Cardiac muscle cell (in vitro differentiated cells and primary cell): ENCODE data around the gene ANKRD33. TPM values are rescaled to one million over a fixed set of nuclear protein-coding genes. Genes with fewer than 3 reads are reported as not detected.
"Not testable (repeated sequence)": the region's sequence is repeated elsewhere in the genome, so short reads cannot be mapped to it uniquely, and the experiment has no call there.

ENCODE experiments used
- DNase-seq, 2 donors: peaks; one replicate each; pipeline versions ENCODE4 v3.0.0 to v3.0.0-alpha.2; 2010 to 2017; ENCODE audit warnings: low read depth in 1 of 2, low spot score in 1 of 2
- H3K27ac ChIP-seq: fragments of 200-600 bp; sonication (generic); 2 replicates; pipeline ENCODE4 v1.5.1; 2016
- H3K27me3 ChIP-seq: fragments of 200-600 bp; sonication (generic); 2 replicates; pipeline ENCODE4 v1.6.0; 2016; ENCODE audit warnings: control low read depth
- H3K36me3 ChIP-seq: fragments of 200-600 bp; sonication (generic); 2 replicates; pipeline ENCODE4 v1.5.1; 2016; ENCODE audit warnings: control low read depth
- H3K4me1 ChIP-seq: fragments of 200-600 bp; sonication (generic); 2 replicates; pipeline ENCODE4 v1.8.1; 2017; ENCODE audit warnings: low read depth, mild to moderate bottlenecking, mixed run types
- H3K4me3 ChIP-seq: fragments of 200-600 bp; sonication (generic); 2 replicates; pipeline ENCODE4 v1.5.1; 2016; ENCODE audit warnings: mild to moderate bottlenecking
- H3K9me3 ChIP-seq: fragments of 200-600 bp; sonication (generic); 2 replicates; pipeline ENCODE4 v1.5.1; 2017; ENCODE audit warnings: low read depth, mild to moderate bottlenecking, control low read depth
- CTCF ChIP-seq: IDR thresholded peaks from 2 replicates; pipeline ENCODE4 v1.5.1; 2012; ENCODE audit warnings: low read depth, mild to moderate bottlenecking, low read length
- polyA plus RNA-seq: library from polyadenylated mRNA; unstranded; fragments of >200 nt; fragmentation: Nextera tagmentation; extraction: Ambion mirVana; gene quantifications from 2 replicates; pipeline ENCODE4 v1.2.1, GENCODE V29; 2016
- total RNA-seq: library from RNA; depleted of rRNA; stranded (reverse); fragments of >200 nt; gene quantifications from 2 replicates; pipeline ENCODE4 v1.2.3, GENCODE V29; 2016

Gene ANKRD33
- total and polyA plus RNA-seq, 2 experiments from 2014 or later: 0.30 TPM; not detected in 1

GRCh38 chr12:51884676-51885229 is 3.1 kb upstream of the ANKRD33 start:
- no peaks in the 10 kb centered on the region for H3K36me3 ChIP-seq
- no peak overlapping the region for H3K27ac ChIP-seq
- TF ChIP-seq CTCF: no peak
- H3K4me3 ChIP-seq: no peak overlapping the region
- no peaks in the 10 kb centered on the region for H3K27me3 ChIP-seq
- no peaks in the 10 kb centered on the region for H3K9me3 ChIP-seq
- H3K4me1 ChIP-seq: no peaks in the 10 kb centered on the region
- DNase-seq: no peak

GRCh38 chr12:51885294-51886020 is 2.4 kb upstream of the ANKRD33 start:
- H3K36me3 ChIP-seq, H3K9me3 ChIP-seq, H3K27me3 ChIP-seq, H3K4me3 ChIP-seq, H3K4me1 ChIP-seq, H3K27ac ChIP-seq, DNase-seq: not testable (repeated sequence)

- H3K27me3 ChIP-seq: no peaks in the 10 kb centered on the region
- no peak for TF ChIP-seq CTCF
- H3K27ac ChIP-seq: no peak overlapping the region
- no peaks in the 10 kb centered on the region for H3K36me3 ChIP-seq
- peak in 1 of 2 donors; percentile 95 for DNase-seq
- no peaks in the 10 kb centered on the region for H3K9me3 ChIP-seq
- H3K4me1 ChIP-seq: no peaks in the 10 kb centered on the region
- no peak overlapping the region for H3K4me3 ChIP-seq
Measured at GRCh38 chr12:51886021-51886710, 1.7 kb upstream of the ANKRD33 start.

- no peak for TF ChIP-seq CTCF
- no peaks in the 10 kb centered on the region for H3K4me1 ChIP-seq
- no peaks in the 10 kb centered on the region for H3K27me3 ChIP-seq
- DNase-seq: no peak
- no peak overlapping the region for H3K4me3 ChIP-seq
- no peaks in the 10 kb centered on the region for H3K9me3 ChIP-seq
- H3K27ac ChIP-seq: no peak overlapping the region
- no peaks in the 10 kb centered on the region for H3K36me3 ChIP-seq
Measured at GRCh38 chr12:51888316-51889215, 663 bp downstream of the ANKRD33 start.

- no peak overlapping the region for H3K27ac ChIP-seq
- peak; percentile 34 for TF ChIP-seq CTCF
- no peaks in the 10 kb centered on the region for H3K9me3 ChIP-seq
- no peaks in the 10 kb centered on the region for H3K27me3 ChIP-seq
- H3K4me1 ChIP-seq: no peaks in the 10 kb centered on the region
- no peak for DNase-seq
- no peaks in the 10 kb centered on the region for H3K36me3 ChIP-seq
- H3K4me3 ChIP-seq: no peak overlapping the region
Measured at GRCh38 chr12:51889216-51890132, 1.6 kb downstream of the ANKRD33 start.
